MG63 (cell line): ENCODE measurements around the gene PRDM7. TPM values are rescaled to one million over a fixed set of nuclear protein-coding genes. Genes with fewer than 3 reads are reported as not detected.
"Not testable (repeated sequence)": the region's sequence is repeated elsewhere in the genome, so short reads cannot be mapped to it uniquely, and the experiment has no call there.

ENCODE experiments used
- DNase-seq: peaks from one replicate; pipeline ENCODE4 v3.0.0-alpha.2; 2020
- H3K27me3 ChIP-seq: fragments of 250-450 bp; sonication (Bioruptor Pico); 2 replicates; pipeline ENCODE4 v1.5.1; 2020; ENCODE audit warnings: mild to moderate bottlenecking, moderate library complexity
- H3K36me3 ChIP-seq: fragments of 250-450 bp; sonication (Bioruptor Pico); 2 replicates; pipeline ENCODE4 v1.5.1; 2020; ENCODE audit warnings: mild to moderate bottlenecking, moderate library complexity
- H3K4me3 ChIP-seq: fragments of 250-450 bp; sonication (Bioruptor Pico); 2 replicates; pipeline ENCODE4 v1.5.1; 2020; ENCODE audit warnings: mild to moderate bottlenecking, moderate library complexity
- H3K9me3 ChIP-seq: fragments of 250-450 bp; sonication (Bioruptor Pico); 2 replicates; pipeline ENCODE4 v1.5.1; 2020; ENCODE audit warnings: mild to moderate bottlenecking, moderate library complexity
- total RNA-seq: library from RNA; depleted of rRNA; stranded (reverse); fragments of >200 nt; shearing (Covaris generic); gene quantifications from 2 replicates; pipeline ENCODE4 v1.2.3, GENCODE V29; 2014; ENCODE audit warnings: low replicate concordance; rRNA removed

The PRDM7 gene
- total RNA-seq = not detected in 2 replicates

DNA sequence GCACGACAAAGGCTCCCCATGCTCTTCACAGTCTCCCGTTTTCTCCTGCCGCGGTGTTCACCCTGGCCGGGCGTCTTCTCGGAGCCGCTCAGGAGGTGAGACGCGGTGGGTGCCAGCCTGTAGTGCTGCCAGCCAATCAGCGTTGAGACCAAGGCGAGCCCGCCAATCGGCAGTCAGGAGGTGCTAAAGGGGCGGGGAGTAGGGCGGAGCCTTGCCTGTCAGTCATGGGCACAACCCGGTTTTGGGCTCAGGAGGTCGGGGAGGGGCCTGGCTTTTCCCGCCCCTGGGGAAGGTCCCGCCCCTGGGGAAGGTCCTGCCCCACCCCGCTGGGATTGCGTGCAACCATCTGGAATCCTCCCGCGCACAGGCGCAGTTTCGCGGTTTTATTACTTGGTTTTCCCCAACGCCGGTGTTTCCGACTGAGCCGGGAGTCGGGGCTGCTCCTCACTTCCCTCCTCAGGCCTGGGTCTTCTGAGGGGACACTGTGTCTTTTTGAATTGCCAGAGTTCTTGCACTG, at the start of gene PRDM7:
Gene PRDM7 (minus strand): TSS at position 92 of the 517 bp plus-strand sequence. CDS start 1,421 bp downstream, outside the sequence.
- Histone ChIP-seq H3K36me3 (no peaks in the 10 kb centered on the region), H3K9me3 (no peaks in the 10 kb centered on the region), H3K4me3 (peak within 1 kb of the TSS; percentile 28), H3K27me3 (no peaks in the 10 kb centered on the region)
- peak; percentile 93 for DNase-seq

DNA sequence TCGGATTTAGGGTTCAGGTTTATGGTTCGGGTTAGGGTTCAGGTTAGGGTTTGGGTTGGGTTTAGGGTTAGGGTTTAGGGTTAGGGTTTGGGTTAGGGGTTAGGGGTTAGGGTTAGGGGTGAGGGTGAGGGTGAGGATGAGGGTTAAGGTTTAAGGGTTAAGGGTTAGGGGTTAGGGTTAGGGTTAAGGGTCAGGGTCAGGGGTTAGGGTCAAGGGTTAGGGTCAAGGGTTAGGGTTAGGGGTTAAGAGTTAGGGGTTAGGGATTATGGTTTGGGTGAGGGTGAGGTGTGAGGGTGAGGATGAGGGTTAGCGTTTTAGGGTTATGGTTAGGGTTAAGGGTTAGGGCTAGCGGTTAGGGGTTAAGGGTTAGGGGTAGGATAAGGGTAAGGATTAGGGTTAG, 44.7 kb upstream of the PRDM7 start:
- not testable (repeated sequence) for DNase-seq, H3K4me3 ChIP-seq, H3K36me3 ChIP-seq, H3K9me3 ChIP-seq, H3K27me3 ChIP-seq

DNA sequence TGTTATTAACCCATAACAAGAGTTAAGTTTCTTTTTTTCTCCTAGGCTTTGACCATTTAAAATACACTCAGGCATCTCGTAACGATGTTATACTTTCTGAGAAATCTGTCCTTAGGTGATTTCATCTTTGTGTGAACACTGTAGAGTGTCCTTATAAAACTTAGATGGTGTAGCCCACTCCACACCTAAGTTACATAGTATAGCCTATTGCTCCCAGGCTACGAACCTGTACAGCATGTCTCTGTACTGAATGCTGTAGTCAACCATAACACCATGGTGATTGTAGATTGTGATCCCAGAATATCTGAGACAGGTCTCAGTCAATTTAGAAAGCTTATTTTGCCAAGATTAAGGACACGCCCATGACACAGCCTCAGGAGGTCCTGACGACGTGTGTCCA, 30.5 kb upstream of the PRDM7 start:
- DNase-seq, H3K36me3 ChIP-seq, H3K9me3 ChIP-seq, H3K4me3 ChIP-seq, H3K27me3 ChIP-seq: not testable (repeated sequence)

DNA sequence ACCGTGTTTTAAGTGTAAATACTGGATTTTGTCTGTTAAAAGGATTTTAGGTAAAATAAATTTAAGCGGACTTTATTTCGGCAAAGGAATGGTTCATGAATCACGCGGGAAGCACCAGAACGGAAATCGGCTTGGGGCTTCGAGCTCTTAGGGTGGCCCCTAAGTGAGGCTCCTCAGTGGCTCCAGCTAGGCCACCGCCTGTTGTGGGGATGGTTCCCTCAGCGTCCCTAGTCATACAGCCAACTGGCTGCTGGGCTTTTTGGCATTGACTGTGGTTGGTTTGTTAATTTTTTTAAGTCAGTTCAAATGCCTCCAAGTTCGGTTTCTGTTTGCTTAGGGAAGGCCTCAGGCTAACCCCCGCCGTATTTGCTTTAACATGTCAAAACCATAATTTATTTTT, 29.9 kb upstream of the PRDM7 start:
- not testable (repeated sequence) for H3K4me3 ChIP-seq, DNase-seq, H3K27me3 ChIP-seq, H3K36me3 ChIP-seq, H3K9me3 ChIP-seq

- H3K27me3 ChIP-seq, DNase-seq, H3K4me3 ChIP-seq, H3K9me3 ChIP-seq, H3K36me3 ChIP-seq: not testable (repeated sequence)
Measured at GRCh38 chr16:90106271-90106670, 29.1 kb upstream of the PRDM7 start.

DNA sequence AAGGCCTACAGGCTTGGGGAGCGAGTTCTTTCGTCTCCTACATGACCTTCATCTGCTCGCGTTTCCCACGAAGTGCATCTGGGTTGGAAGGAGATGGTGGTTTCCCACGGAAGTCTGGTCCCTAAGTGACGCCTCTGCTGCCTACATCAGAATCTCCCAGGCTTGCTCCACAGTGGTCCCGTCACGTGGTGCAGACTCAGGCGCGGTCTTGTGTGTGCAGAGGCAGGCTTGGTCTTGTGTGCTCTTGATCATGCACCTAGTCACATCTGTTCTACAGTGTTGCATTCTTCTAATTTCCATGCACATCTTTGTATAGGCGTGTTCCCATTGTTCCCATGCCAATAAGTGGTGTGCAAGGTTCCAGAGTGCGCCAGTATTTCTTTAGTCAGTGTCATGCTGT, 27.6 kb upstream of the PRDM7 start:
- H3K36me3 ChIP-seq, H3K4me3 ChIP-seq, H3K9me3 ChIP-seq, DNase-seq, H3K27me3 ChIP-seq: not testable (repeated sequence)

DNA sequence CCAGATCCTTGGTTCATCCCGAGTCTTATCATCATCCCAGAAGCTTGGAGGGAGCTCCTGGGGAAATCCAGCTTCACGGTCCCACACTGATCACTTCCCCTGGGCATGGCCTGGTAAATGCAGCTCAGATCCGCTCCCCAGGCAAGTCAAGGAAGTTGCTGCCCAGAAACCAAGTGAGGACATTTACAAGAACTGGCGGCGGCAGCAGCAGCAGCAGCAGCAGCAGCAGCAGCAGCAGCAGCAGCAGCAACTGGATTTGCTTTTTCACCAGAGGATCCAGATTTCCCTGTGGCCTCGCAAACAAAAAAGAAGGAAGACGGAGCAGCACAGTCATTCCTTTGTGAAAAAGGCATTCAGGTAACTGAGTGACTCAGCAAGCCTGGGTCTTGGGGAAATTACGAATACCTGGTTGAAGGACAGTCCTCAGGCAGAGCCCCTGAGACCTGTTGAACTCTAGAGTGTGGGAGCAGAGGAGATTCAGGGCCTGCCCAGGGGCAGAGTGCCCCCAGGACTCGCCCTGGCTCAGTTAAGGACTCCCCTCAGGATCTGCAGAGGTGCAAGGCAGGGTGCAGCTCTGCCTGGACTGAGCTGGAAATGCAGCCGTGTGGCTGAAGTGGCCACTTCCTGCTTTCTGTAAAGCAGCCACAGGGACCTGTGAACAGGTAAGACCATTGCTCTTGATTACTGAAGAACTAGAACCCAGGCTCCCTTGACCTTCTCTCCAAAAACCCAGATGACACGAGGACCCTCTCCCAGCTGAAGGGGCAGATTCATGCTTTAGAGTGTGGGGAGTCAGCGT, 25.2 kb upstream of the PRDM7 start:
- H3K27me3 ChIP-seq, DNase-seq, H3K9me3 ChIP-seq, H3K4me3 ChIP-seq, H3K36me3 ChIP-seq: not testable (repeated sequence)

DNA sequence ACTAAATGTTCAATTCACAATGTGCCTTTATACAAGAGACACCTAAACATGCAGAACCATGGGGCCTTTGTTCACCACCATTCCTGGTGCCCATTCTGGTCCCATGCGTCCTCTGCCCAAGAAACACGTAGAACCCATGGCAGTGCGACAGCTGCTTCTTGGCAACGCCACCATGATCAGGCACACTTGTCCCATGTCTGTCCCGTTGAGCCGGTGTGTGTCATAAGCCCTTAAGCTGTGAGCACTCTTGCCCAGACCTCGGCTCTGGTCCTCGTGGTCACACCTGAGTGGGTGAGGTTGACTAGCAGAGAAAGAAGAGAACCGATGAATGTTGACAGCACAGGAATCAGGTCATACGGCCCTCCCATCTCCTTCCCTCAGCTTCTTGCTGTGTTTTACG, 24.2 kb upstream of the PRDM7 start:
- not testable (repeated sequence) for H3K4me3 ChIP-seq, H3K9me3 ChIP-seq, H3K27me3 ChIP-seq

DNA sequence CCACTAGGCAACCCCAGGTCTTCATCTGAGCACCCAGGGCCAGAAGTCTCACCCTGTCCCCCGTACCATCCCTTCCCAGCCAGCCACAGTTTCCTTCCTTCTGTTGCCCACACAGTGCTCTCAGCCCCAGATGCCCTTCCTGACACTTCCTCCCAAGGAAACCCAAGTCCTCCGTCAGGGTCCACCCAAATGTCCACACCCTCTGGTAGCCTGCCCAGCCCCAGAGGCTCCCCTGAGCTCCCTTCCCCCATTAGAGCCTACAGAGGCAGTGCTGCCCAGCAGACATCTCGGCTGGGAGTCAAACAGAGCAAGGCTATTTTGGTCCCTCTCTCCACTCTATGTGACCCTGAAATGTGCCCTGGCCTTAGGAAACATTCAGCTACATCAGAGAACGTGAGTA, 23.7 kb upstream of the PRDM7 start:
- H3K4me3 ChIP-seq, H3K9me3 ChIP-seq: not testable (repeated sequence)

More for the DNA sequence above, 24.2 kb upstream of the PRDM7 start:
- not testable (repeated sequence) for H3K36me3 ChIP-seq, DNase-seq

DNA sequence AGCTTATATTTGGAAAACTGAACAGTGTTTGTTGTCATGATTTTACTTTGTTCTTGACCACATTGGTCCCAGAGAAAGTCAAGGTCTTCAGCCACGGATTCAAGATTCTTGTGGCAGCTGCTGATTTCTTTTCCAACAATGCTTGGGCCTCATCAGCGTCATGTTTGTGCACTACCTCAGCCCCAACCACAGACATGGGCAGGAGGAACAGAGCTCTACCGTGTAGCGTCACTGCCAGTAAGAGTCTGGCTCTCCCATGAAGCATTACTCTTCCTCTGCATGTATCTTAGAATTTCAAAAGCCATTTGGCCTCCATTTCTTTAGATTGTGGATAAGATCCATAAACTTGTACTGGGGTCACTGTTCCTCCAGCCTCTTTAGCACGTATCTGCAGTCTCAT, 23.1 kb upstream of the PRDM7 start:
- not testable (repeated sequence) for H3K9me3 ChIP-seq, H3K4me3 ChIP-seq, H3K36me3 ChIP-seq, DNase-seq, H3K27me3 ChIP-seq

More for the DNA sequence above, 23.7 kb upstream of the PRDM7 start:
- H3K36me3 ChIP-seq, H3K27me3 ChIP-seq, DNase-seq: not testable (repeated sequence)

GRCh38 chr16:90098936-90099335, 21.8 kb upstream of the PRDM7 start:
- H3K4me3 ChIP-seq, H3K9me3 ChIP-seq, H3K36me3 ChIP-seq, H3K27me3 ChIP-seq, DNase-seq: not testable (repeated sequence)

DNA sequence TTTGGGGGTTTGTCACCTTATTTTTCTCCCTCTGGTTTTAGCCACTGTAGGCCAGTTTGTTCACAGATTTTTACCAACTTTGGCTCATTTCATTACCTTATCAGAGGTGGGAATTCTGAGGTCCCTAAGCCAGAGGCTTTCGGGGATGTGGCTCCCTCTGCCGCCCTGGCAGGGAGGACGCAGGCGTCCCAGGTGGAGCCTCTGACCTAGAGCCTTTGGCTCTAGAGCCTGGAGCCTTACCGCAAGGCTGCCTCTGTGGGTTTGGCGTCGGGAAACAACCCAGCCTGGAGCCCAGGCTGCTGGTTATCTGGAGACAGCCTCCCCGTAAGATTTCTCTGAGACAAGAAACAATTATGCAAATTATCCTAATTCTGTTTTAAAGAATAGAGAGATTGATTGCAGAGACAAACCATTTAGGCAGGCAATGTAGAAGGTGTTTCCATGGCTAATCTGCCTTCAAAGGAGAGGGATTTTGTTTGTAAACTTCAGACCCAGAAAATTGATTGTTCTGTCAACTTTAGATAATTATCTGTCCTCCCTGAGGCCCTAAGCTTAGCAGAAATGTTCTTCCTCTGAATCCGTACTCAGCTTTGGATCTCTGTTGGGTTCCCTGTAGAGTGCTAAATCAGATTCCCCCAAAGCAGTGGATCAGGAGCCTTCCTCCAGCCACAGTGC, 20.0 kb upstream of the PRDM7 start:
- not testable (repeated sequence) for H3K27me3 ChIP-seq, DNase-seq, H3K4me3 ChIP-seq, H3K9me3 ChIP-seq, H3K36me3 ChIP-seq

- DNase-seq, H3K27me3 ChIP-seq: not testable (repeated sequence)
Measured at GRCh38 chr16:90094791-90095190, 17.7 kb upstream of the PRDM7 start.

DNA sequence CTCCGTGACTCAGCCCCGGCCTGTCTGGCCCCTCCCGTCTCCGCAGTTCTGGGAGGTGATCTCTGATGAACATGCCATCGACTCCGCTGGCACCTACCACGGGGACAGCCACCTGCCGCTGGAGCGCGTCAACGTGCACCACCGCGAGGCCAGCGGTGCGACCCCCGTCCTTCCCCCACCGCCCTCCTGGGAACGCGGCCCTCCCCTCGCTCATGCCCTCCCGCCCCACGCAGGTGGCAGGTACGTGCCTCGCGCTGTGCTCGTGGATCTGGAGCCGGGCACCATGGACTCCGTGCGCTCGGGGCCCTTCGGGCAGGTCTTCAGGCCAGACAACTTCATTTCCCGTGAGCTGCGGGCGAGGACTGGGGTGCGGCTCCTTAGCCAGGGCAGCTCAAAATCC, 17.2 kb upstream of the PRDM7 start:
- not testable (repeated sequence) for H3K36me3 ChIP-seq, H3K4me3 ChIP-seq, H3K9me3 ChIP-seq, DNase-seq, H3K27me3 ChIP-seq

More at GRCh38 chr16:90094791-90095190, 17.7 kb upstream of the PRDM7 start:
- H3K9me3 ChIP-seq, H3K4me3 ChIP-seq, H3K36me3 ChIP-seq: not testable (repeated sequence)

DNA sequence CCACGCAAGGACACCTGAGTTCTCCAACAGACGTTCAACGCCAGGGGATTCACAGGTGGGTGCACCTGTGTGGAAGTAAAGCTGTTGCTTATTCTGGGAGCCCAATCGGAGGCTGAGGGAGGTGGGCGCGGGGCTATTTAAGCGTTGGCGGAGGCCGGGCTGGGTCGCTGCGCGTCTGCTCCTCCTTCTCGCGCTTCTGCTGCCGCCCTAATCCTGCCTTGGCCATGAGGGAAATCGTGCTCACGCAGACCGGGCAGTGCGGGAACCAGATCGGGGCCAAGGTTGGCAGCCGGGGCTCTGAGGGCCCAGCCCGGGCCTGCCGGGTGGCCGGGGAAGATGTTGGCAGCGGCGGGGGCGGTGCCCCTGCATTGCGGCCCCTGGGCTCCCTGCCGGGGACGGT, 16.7 kb upstream of the PRDM7 start:
- H3K9me3 ChIP-seq, H3K36me3 ChIP-seq, H3K27me3 ChIP-seq, H3K4me3 ChIP-seq, DNase-seq: not testable (repeated sequence)

DNA sequence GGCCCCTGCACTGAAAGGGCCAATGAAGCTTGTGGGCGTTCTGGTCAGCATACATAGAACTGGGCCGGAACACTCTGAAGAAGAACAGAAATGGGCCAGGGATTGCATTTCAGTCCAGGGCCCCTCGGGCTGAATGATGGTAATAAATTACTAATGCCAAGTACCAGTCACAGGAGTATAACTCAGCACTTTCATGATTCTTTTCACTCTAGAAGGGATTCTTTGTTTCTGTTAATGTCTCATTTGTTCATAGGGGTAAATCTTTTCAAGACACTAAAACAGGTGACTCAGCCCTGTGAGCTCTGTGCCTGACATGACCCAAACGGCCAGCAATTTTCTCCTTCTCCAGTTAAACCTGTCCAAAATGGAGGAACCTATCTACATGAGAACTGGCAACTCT, 15.7 kb upstream of the PRDM7 start:
- H3K9me3 ChIP-seq, H3K36me3 ChIP-seq, H3K27me3 ChIP-seq, H3K4me3 ChIP-seq, DNase-seq: not testable (repeated sequence)

GRCh38 chr16:90084215-90084950, 7.3 kb upstream of the PRDM7 start:
- no peaks in the 10 kb centered on the region for H3K9me3 ChIP-seq
- DNase-seq = no peak
- H3K4me3 ChIP-seq = no peak overlapping the region
- no peaks in the 10 kb centered on the region for H3K36me3 ChIP-seq
- H3K27me3 ChIP-seq = no peaks in the 10 kb centered on the region
